Tibial nerve (tissue), 4 donors: Measurements from ENCODE around the gene AGXT.

Experiments used
- CTCF ChIP-seq, 5 experiments: fragments of 200-600 bp in 3 of 5; fragments of 450-650 bp in 2 of 5; sonication (generic) in 3 of 5; IDR thresholded peaks; one replicate each; pipeline ENCODE4 v1.5.1; 2016 to 2019; ENCODE audit warnings: antibody characterized with exemption in 5 of 5, mild to moderate bottlenecking in 3 of 5, moderate library complexity in 2 of 5
- EP300 ChIP-seq, 2 donors: sonication (generic); formaldehyde crosslinking; IDR thresholded peaks; one replicate each; pipeline ENCODE4 v1.6.1; 2017; ENCODE audit warnings: antibody characterized with exemption in 2 of 2, mild to moderate bottlenecking in 1 of 2
- POLR2A ChIP-seq, 2 donors: fragments of 450-650 bp; IDR thresholded peaks; one replicate each; pipeline ENCODE4 v1.6.1; 2017; ENCODE audit warnings: antibody characterized with exemption in 2 of 2, mild to moderate bottlenecking in 2 of 2, moderate library complexity in 2 of 2

GRCh38 chr2:240832205-240832727 is 36.4 kb upstream of the AGXT start:
- TF ChIP-seq CTCF (IDR thresholded peaks at IDR 0.05) (no peak), POLR2A (IDR thresholded peaks at IDR 0.05) (no peak), EP300 (IDR thresholded peaks at IDR 0.05) (no peak)
